IMR-90 (cell line): Measurements from ENCODE around the gene ATP11A. TPM values are rescaled to one million over a fixed set of nuclear protein-coding genes. Genes with fewer than 3 reads are reported as not detected.

Experiments
- ATAC-seq: fragments of 200-7000 bp; cut with Tn5 transposase; 2 replicates; pipeline ENCODE4 v1.9.1; 2020; ENCODE audit warnings: low read depth, mild to moderate bottlenecking, moderate library complexity
- BruUV-seq: library from RNA; stranded (reverse); fragments of 400-500 nt; replicated peaks from 2 replicates; lab custom pipeline; 2021; lab: Mats Ljungman, UMichigan
- CTCF ChIA-PET: fragments of 300-600 bp; formaldehyde crosslinking; extraction: SDS; loops from one replicate; lab custom pipeline; 2021; ENCODE audit warnings: antibody characterized with exemption; lab: Yijun Ruan, JAX
- POLR2A ChIA-PET: fragments of 300-600 bp; sonication (Branson Sonifier 250); formaldehyde crosslinking; loops from one replicate; lab custom pipeline; 2022; ENCODE audit warnings: antibody characterized with exemption; ENCODE audit not compliant: unreplicated experiment; lab: Charles Lee
- DNase-seq: peaks from one replicate; pipeline ENCODE4 v3.0.0; 2013
- H2AFZ ChIP-seq: replicated peaks from 2 replicates; pipeline ENCODE3; 2013; ENCODE audit warnings: low read length, mild to moderate bottlenecking; ENCODE audit not compliant: poor library complexity
- H2AK5ac ChIP-seq: 2 replicates; pipeline ENCODE4 v1.6.1; 2013; ENCODE audit warnings: low read depth, low read length, inconsistent platforms
- H2AK9ac ChIP-seq: replicated peaks from 2 replicates; pipeline ENCODE3; 2013; ENCODE audit warnings: mild to moderate bottlenecking, low read depth, low read length, moderate library complexity; ENCODE audit not compliant: poor library complexity
- H2BK120ac ChIP-seq: 2 replicates; pipeline ENCODE4 v1.6.1; 2013; ENCODE audit warnings: low read depth, low read length, inconsistent platforms
- H2BK15ac ChIP-seq: 3 replicates; pipeline ENCODE4 v1.6.1; 2013; ENCODE audit warnings: low read depth, low read length, inconsistent platforms
- H2BK20ac ChIP-seq: 2 replicates; pipeline ENCODE4 v1.6.1; 2013; ENCODE audit warnings: low read depth, mild to moderate bottlenecking, inconsistent platforms, low read length, moderate library complexity
- H2BK5ac ChIP-seq: 2 replicates; pipeline ENCODE4 v1.6.1; 2013; ENCODE audit warnings: mild to moderate bottlenecking, low read depth, low read length, inconsistent platforms; ENCODE audit not compliant: poor library complexity, severe bottlenecking
- H3K14ac ChIP-seq: replicated peaks from 2 replicates; pipeline ENCODE4 v1.6.1; 2013; ENCODE audit warnings: low read depth, low read length, inconsistent platforms
- H3K18ac ChIP-seq: 2 replicates; pipeline ENCODE4 v1.6.1; 2013; ENCODE audit warnings: low read depth, low read length, control low read depth
- H3K23ac ChIP-seq: 2 replicates; pipeline ENCODE4 v1.6.1; 2013; ENCODE audit warnings: low read depth, low read length, inconsistent platforms
- H3K27ac ChIP-seq: 2 replicates; pipeline ENCODE4 v1.5.1; 2013; ENCODE audit warnings: mild to moderate bottlenecking, control low read depth, low read length; ENCODE audit not compliant: insufficient read depth
- H3K27me3 ChIP-seq: 2 replicates; pipeline ENCODE4 v1.6.1; 2013; ENCODE audit warnings: low read length; ENCODE audit not compliant: control insufficient read depth, insufficient read depth
- H3K36me3 ChIP-seq: 2 replicates; pipeline ENCODE4 v1.6.1; 2013; ENCODE audit warnings: low read length, mixed read lengths; ENCODE audit not compliant: control insufficient read depth, insufficient read depth
- H3K4ac ChIP-seq: 2 replicates; pipeline ENCODE4 v1.6.1; 2013; ENCODE audit warnings: low read depth, low read length, inconsistent platforms
- H3K4me1 ChIP-seq: 2 replicates; pipeline ENCODE4 v1.6.1; 2013; ENCODE audit warnings: low read length, mixed read lengths; ENCODE audit not compliant: control insufficient read depth, insufficient read depth
- H3K4me2 ChIP-seq: 2 replicates; pipeline ENCODE4 v1.6.1; 2013; ENCODE audit warnings: low read depth, mild to moderate bottlenecking, control low read depth, low read length, moderate library complexity
- H3K4me3 ChIP-seq: 2 replicates; pipeline ENCODE4 v1.5.1; 2013; ENCODE audit warnings: low read depth, mild to moderate bottlenecking, control low read depth, low read length, moderate library complexity; ENCODE audit not compliant: insufficient read depth
- H3K56ac ChIP-seq: 2 replicates; pipeline ENCODE4 v1.6.1; 2013; ENCODE audit warnings: low read length, inconsistent platforms; ENCODE audit not compliant: insufficient read depth; ENCODE audit errors: extremely low read depth
- H3K79me1 ChIP-seq, 2 experiments: 2 replicates each; pipeline ENCODE4 v1.6.1; 2013; ENCODE audit warnings: low read length in 2 of 2, inconsistent platforms in 1 of 2, low read depth in 1 of 2
- H3K9ac ChIP-seq: 2 replicates; pipeline ENCODE4 v1.6.1; 2013; ENCODE audit warnings: low read depth, low read length, control low read depth
- H3K9me1 ChIP-seq: 2 replicates; pipeline ENCODE4 v1.6.1; 2013; ENCODE audit warnings: low read length, inconsistent platforms; ENCODE audit not compliant: insufficient read depth
- H3K9me3 ChIP-seq: 2 replicates; pipeline ENCODE4 v1.6.1; 2013; ENCODE audit warnings: low read length; ENCODE audit not compliant: control insufficient read depth, insufficient read depth
- H4K20me1 ChIP-seq: 2 replicates; pipeline ENCODE4 v1.6.1; 2013; ENCODE audit warnings: low read length, inconsistent platforms; ENCODE audit not compliant: insufficient read depth
- H4K5ac ChIP-seq: 2 replicates; pipeline ENCODE4 v1.6.1; 2013; ENCODE audit warnings: mild to moderate bottlenecking, low read depth, low read length, control low read depth
- H4K8ac ChIP-seq, 2 experiments: 2 replicates each; pipeline ENCODE4 v1.6.1; 2013; ENCODE audit warnings: low read depth in 2 of 2, low read length in 2 of 2, control low read depth in 1 of 2, inconsistent platforms in 1 of 2
- H4K91ac ChIP-seq: 2 replicates; pipeline ENCODE4 v1.6.1; 2013; ENCODE audit warnings: low read depth, low read length, inconsistent platforms; ENCODE audit not compliant: insufficient read depth
- BHLHE40 ChIP-seq: fragments of 150-350 bp; IDR thresholded peaks from 2 replicates; pipeline ENCODE4 v1.6.1; 2016; ENCODE audit warnings: mild to moderate bottlenecking, low read depth, low read length
- CEBPB ChIP-seq: IDR thresholded peaks from 2 replicates; pipeline ENCODE4 v1.6.1; 2012; ENCODE audit warnings: low read depth, low read length, improper control_type of control experiment
- CHD1 ChIP-seq: IDR thresholded peaks from 2 replicates; pipeline ENCODE4 v1.6.1; 2012; ENCODE audit warnings: low read depth, low read length, improper control_type of control experiment
- FOS ChIP-seq: fragments of 150-350 bp; IDR thresholded peaks from 2 replicates; pipeline ENCODE4 v1.6.1; 2016; ENCODE audit warnings: low read depth, low read length
- MAFK ChIP-seq: IDR thresholded peaks from 2 replicates; pipeline ENCODE4 v1.6.1; 2012; ENCODE audit warnings: low read depth, low read length, improper control_type of control experiment
- MAZ ChIP-seq: IDR thresholded peaks from 2 replicates; pipeline ENCODE4 v1.6.1; 2012; ENCODE audit warnings: low read depth, mild to moderate bottlenecking, low read length, improper control_type of control experiment, moderate library complexity, borderline replicate concordance
- MXI1 ChIP-seq: IDR thresholded peaks from 2 replicates; pipeline ENCODE4 v1.6.1; 2012; ENCODE audit warnings: low read depth, mild to moderate bottlenecking, low read length, moderate library complexity, borderline replicate concordance
- NFE2L2 ChIP-seq: fragments of 150-350 bp; IDR thresholded peaks from 2 replicates; pipeline ENCODE4 v1.6.1; 2016; ENCODE audit warnings: low read depth, mild to moderate bottlenecking, low read length
- POLR2A ChIP-seq: IDR thresholded peaks from 2 replicates; pipeline ENCODE4 v1.6.1; 2012; ENCODE audit warnings: mild to moderate bottlenecking, low read depth, low read length
- RAD21 ChIP-seq: IDR thresholded peaks from 2 replicates; pipeline ENCODE4 v1.6.1; 2012; ENCODE audit warnings: low read length, improper control_type of control experiment
- RCOR1 ChIP-seq: IDR thresholded peaks from 2 replicates; pipeline ENCODE4 v1.6.1; 2012; ENCODE audit warnings: mild to moderate bottlenecking, low read length, improper control_type of control experiment; ENCODE audit not compliant: insufficient replicate concordance
- RFX5 ChIP-seq: IDR thresholded peaks from 2 replicates; pipeline ENCODE4 v1.8.0; 2012; ENCODE audit warnings: low read depth, mild to moderate bottlenecking, low read length, moderate library complexity
- SMC3 ChIP-seq: fragments of 150-350 bp; IDR thresholded peaks from 2 replicates; pipeline ENCODE4 v1.6.1; 2016; ENCODE audit warnings: low read depth, mild to moderate bottlenecking, antibody characterized with exemption, low read length, moderate library complexity
- WGBS, 2 experiments: methylation state at CpG; one replicate each; pipeline versions ENCODE4 v1.1.5 to v1.1.7; 2013; ENCODE audit warnings: missing lambda C conversion rate in 2 of 2; ENCODE audit not compliant: insufficient read length in 1 of 2; ENCODE audit errors: extremely low coverage in 2 of 2; 5-methylcytosine and 5-hydroxymethylcytosine counted together
- dilution Hi-C: fragments of 300-500 bp; cut with HindIII; formaldehyde crosslinking; loops from one replicate; pipeline ENCODE4 v1.14.3; 2018; ENCODE audit warnings: low sequenced_read_pairs; ENCODE audit not compliant: unreplicated experiment
- in situ Hi-C: fragments of 300-500 bp; cut with MboI; formaldehyde crosslinking; loops from 3 replicates; pipeline ENCODE4 v1.14.3; 2019; ENCODE audit warnings: low sequenced_read_pairs, inconsistent platforms, mixed read lengths
- intact Hi-C: fragments of 100-400 bp; cut with micrococcal nuclease; formaldehyde crosslinking; loops from 2 replicates; pipeline ENCODE4 v1.10.0; 2022
- polyA plus RNA-seq, 3 experiments: library from polyadenylated mRNA; depleted of rRNA; stranded (reverse); fragments of >200 nt; gene quantifications; 2 replicates each; pipeline ENCODE4 v1.2.3, GENCODE V29; 2012; ENCODE audit warnings: low replicate concordance in 1 of 3
- total RNA-seq: library from RNA; depleted of rRNA; stranded (reverse); fragments of >200 nt; gene quantifications from 2 replicates; pipeline ENCODE4 v1.2.3, GENCODE V29; 2012
- TF ChIP-seq, protein P1 (sequence below): fragments of 150-350 bp; IDR thresholded peaks from 2 replicates; pipeline ENCODE4 v1.6.1; 2016; ENCODE audit warnings: low read depth, mild to moderate bottlenecking, low read length, moderate library complexity, borderline replicate concordance
- TF ChIP-seq, protein P2 (sequence below): conservative IDR thresholded peaks from 2 replicates; pipeline ENCODE4 v1.5.1; 2012; ENCODE audit warnings: mild to moderate bottlenecking, low read depth, low read length, improper control_type of control experiment
- TF ChIP-seq, protein P3 (sequence below): fragments of 150-350 bp; IDR thresholded peaks from 2 replicates; pipeline ENCODE4 v1.6.1; 2017; ENCODE audit warnings: mild to moderate bottlenecking, antibody characterized with exemption, low read length, low read depth

Gene ATP11A
- total and polyA plus RNA-seq, 2 of the 4 experiments (the other 2 are of a cell fraction): 8.4 to 12.0 TPM

DNA sequence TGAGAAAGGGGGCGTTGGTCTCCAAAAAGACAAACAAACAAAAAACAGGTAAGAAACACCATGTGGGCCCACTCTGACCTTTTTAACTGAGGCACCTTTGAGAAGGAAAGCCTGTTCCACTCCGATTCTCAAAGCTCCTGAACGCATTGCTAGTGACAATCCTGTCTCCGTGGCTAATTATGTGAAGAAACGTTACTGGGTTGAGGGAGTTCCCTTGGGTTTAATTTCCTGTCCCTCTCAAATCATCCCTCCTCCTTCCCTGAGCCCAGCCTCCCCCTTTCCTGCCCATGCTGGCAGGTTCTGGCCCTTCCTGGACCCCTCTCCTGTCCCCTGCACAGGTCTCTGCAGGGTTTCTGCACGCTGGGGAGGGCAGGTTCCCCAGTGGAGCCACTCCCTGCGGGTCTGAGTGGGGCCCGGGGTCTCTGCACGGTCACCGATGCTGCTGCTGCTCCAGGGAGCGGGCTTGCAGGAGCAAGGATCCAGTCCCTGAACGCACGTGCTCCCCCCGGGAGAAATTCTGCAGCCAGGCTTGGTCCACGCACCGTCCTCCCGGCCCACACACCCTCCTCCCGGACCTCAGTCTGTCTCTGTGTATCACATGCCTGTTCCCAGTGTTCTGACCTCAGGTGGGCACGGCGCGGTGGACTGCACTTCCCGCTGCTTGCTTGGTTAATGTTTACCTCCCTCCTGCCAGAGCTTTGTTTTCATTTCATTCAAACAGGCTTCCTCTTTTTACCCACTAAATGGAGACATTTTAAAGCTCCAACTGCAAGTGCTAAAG, 202.8 kb downstream of the ATP11A start:
- Histone ChIP-seq H2AFZ (no peak overlapping the region), H2BK20ac (no peak overlapping the region)

More for the DNA sequence above, 202.8 kb downstream of the ATP11A start:
- H2BK120ac ChIP-seq: no peak overlapping the region
- dilution Hi-C loops (no loop called here), in situ Hi-C loops (no loop called here), intact Hi-C loops (no loop called here)
- ATAC-seq: no peak
- no peak overlapping the region for H4K8ac ChIP-seq
- 26% methylated on average over 10 of the region's 22 CpGs; no CpG with 5 or more reads in 1 of the 2 experiments for WGBS, 2 experiments
- no peaks in the 10 kb centered on the region for H4K20me1 ChIP-seq
- H3K27me3 ChIP-seq: peaks cover 71% of the 10 kb centered on the region
- H2AK9ac ChIP-seq: no peak overlapping the region
- H3K9me3 ChIP-seq: no peaks in the 10 kb centered on the region
- H3K27ac ChIP-seq: no peak overlapping the region
- H4K5ac ChIP-seq: no peak overlapping the region
- H3K4ac ChIP-seq: no peak overlapping the region
- no peak overlapping the region for H4K91ac ChIP-seq
- no peak overlapping the region for H3K14ac ChIP-seq
- DNase-seq: no peak
- H2BK5ac ChIP-seq: no peak overlapping the region
- no peak overlapping the region for H3K4me3 ChIP-seq
- no peak overlapping the region for H3K9ac ChIP-seq
- BruUV-seq: no TSS peak
- no peaks in the 10 kb centered on the region for H3K36me3 ChIP-seq
- H3K79me1 ChIP-seq: no peaks in the 10 kb centered on the region
- TF ChIP-seq, protein P1, sequence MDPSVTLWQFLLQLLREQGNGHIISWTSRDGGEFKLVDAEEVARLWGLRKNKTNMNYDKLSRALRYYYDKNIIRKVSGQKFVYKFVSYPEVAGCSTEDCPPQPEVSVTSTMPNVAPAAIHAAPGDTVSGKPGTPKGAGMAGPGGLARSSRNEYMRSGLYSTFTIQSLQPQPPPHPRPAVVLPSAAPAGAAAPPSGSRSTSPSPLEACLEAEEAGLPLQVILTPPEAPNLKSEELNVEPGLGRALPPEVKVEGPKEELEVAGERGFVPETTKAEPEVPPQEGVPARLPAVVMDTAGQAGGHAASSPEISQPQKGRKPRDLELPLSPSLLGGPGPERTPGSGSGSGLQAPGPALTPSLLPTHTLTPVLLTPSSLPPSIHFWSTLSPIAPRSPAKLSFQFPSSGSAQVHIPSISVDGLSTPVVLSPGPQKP: no peak
- TF ChIP-seq MAFK (no peak), RAD21 (no peak), RFX5 (no peak), MXI1 (no peak), BHLHE40 (no peak), RCOR1 (no peak), MAZ (no peak), NFE2L2 (no peak), FOS (no peak), SMC3 (no peak), CHD1 (no peak), CEBPB (no peak), POLR2A (no peak)
- TF ChIP-seq, protein P2, sequence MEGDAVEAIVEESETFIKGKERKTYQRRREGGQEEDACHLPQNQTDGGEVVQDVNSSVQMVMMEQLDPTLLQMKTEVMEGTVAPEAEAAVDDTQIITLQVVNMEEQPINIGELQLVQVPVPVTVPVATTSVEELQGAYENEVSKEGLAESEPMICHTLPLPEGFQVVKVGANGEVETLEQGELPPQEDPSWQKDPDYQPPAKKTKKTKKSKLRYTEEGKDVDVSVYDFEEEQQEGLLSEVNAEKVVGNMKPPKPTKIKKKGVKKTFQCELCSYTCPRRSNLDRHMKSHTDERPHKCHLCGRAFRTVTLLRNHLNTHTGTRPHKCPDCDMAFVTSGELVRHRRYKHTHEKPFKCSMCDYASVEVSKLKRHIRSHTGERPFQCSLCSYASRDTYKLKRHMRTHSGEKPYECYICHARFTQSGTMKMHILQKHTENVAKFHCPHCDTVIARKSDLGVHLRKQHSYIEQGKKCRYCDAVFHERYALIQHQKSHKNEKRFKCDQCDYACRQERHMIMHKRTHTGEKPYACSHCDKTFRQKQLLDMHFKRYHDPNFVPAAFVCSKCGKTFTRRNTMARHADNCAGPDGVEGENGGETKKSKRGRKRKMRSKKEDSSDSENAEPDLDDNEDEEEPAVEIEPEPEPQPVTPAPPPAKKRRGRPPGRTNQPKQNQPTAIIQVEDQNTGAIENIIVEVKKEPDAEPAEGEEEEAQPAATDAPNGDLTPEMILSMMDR: no peak
- TF ChIP-seq, protein P3, sequence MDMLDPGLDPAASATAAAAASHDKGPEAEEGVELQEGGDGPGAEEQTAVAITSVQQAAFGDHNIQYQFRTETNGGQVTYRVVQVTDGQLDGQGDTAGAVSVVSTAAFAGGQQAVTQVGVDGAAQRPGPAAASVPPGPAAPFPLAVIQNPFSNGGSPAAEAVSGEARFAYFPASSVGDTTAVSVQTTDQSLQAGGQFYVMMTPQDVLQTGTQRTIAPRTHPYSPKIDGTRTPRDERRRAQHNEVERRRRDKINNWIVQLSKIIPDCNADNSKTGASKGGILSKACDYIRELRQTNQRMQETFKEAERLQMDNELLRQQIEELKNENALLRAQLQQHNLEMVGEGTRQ: no peak
- H2AK5ac ChIP-seq: no peak overlapping the region
- no peak overlapping the region for H2BK15ac ChIP-seq
- no peaks in the 10 kb centered on the region for H3K9me1 ChIP-seq
- peaks cover 2% of the 10 kb centered on the region; the same call in 1 of the 2 replicates for H3K4me1 ChIP-seq
- H3K18ac ChIP-seq: no peak overlapping the region
- ChIA-PET CTCF (no interaction called here), POLR2A (no interaction called here)
- H3K23ac ChIP-seq: no peak overlapping the region
- no peak overlapping the region for H3K56ac ChIP-seq
- H3K4me2 ChIP-seq: no peak overlapping the region
